ENCODE data around the gene MFAP5.
"Not testable (repeated sequence)": the region's sequence is repeated elsewhere in the genome, so short reads cannot be mapped to it uniquely, and the experiment has no call there.

The MFAP5 gene

DNA sequence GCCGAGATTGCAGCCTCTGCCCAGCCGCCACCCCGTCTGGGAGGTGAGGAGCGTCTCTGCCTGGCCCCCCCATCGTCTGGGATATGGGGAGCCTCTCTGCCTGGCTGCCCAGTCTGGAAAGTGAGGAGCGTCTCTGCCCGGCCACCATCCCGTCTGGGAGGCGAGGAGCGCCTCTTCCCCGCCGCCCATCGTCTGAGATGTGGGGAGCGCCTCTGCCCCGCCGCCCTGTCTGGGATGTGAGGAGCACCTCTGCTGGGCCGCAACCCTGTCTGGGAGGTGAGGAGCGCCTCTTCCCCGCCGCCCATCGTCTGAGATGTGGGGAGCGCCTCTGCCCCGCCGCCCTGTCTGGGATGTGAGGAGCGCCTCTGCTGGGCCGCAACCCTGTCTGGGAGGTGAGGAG, 37.9 kb downstream of the MFAP5 start:
- DNase-seq, result not testable (repeated sequence)

DNA sequence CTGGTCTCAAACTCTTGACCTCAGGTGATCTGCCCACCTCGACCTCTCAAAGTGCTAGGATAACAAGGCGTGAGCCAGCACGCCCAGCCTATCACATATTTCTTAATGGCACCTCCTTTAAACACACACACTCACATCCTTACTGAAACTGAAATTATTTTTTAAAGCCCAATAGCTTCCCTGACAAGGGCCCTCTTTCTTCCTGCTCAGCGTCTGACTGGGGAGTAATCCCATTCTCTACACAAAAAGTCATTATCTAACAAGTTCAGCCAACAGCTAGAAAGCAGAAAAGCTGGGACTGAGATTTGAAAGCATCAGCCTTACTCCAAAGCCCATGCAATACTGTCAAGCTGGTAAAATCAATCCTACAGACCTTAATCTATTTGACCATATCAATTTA, 40.0 kb downstream of the MFAP5 start:
- no peak for DNase-seq

DNA sequence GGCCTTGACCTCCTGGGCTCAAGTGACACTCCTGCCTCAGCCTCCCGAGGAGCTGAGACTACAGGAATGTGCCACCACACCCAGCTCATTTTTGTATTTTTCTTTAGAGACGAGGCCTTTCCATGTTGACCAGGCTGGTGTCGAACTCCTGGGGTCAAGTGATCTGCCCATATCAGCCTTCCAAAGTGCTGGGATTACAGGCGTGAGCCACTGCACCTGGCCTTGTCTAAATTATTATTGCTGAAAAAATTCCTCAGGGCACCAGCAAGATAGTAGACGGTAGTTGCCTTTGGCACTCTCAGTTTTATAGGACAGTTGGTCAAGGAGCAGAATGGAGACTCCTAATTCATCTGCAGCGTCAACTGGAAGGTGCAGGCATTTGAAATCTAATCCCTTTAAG, 47.4 kb downstream of the MFAP5 start:
- DNase-seq, result no peak

DNA sequence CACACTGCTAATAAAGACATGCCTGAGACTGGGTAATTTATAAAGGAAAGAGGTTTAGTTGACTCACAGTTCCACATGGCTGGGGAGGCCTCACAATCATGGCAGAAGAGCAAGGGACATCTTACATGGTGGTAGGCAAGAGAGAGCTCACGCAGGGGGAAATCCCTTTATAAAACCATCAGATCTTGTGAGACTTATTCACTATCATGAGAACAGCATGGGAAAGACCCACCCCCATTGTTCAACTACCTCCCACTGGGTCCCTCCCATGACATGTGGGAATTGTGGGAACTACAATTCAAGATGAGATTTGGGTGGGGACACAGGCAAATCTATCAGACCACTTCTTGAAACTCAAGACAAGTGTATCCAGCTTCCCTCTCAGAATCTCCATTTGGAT, 48.7 kb downstream of the MFAP5 start:
- DNase-seq, result not testable (repeated sequence)

DNA sequence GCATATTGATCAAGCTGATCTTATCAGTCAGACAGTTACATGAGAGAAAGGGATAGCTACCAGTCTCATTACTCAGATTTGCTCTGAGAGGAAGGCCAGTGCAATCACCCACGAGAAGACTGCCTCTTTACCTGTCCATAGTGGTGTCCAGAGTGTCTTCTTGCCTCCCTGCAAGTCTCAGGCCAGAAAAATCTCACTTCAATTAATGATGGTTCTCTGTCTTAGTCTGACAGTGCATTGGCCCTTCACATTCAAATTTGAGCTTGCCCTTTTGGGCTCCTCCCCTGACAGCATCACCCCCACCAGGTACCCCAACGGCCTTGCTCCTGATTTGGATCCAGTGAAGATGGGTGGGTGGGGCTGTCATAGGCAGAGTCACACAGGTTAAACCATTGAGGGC, 50.0 kb downstream of the MFAP5 start, which contains the start of gene AICDA:
AICDA (minus strand) TSS at position 231 of the 400 bp plus-strand sequence; CDS start at position 139, 92 bp downstream.
- no peak for DNase-seq

DNA sequence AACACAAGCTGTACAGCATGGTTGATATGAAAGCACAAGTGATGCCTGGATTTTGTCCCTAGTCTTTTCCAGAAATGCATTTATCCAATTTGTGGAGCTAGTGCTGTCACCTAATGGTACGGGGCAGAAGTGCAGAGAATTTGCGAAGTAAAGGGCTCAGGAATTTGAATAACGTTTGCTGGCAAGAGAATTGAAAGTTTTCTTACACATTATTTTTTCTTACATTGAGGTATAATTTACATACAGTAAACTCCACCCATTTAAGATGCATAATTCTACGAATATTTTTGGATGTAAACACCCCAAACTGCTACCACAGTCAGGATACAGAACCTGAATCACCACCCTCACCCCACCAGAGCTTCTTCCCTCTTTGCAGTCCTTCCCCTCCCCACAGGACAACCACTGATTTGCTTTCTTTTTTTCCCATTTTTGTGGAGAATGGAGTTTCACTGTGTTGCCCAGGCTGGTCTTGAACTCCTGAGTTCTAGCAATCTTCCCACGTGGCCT, 53.5 kb downstream of the MFAP5 start:
- no peak for DNase-seq

DNA sequence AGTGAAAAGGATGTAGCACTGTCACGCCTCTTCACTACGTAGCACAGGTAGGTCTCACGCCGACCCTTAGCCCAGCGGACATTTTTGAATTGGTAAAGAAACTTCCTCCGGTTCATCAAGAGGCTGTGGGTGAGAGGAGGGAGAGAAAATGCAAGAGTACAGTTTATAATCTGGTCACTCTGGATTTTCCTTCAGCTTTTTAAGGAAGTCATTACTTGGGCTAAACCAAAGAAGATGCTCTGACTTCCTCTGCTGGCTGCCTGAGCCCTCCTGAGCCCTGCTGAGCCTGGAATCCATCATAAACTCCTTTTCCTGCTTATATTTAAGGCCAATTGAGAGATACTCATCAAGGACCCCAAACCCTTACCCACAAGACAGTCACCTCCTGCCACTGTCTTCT, 55.7 kb downstream of the MFAP5 start:
- no peak for DNase-seq

DNA sequence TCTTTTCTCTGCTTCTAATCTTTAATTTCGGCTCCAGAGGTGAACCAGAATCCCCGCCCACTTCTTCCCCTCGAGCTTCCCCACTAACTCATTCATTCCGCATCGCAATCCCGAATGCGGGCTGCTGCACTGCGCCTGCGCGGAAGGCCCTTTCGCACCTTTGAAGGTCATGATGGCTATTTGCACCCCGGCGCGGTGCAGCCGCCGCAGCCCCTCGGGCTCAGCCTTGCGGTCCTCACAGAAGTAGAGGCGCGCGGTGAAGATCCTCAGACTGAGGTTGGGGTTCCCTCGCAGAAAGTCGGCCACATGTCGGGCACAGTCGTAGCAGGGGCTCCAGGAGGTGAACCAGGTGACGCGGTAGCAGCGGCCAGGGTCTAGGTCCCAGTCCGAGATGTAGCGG, 57.6 kb downstream of the MFAP5 start:
- no peak for DNase-seq

DNA sequence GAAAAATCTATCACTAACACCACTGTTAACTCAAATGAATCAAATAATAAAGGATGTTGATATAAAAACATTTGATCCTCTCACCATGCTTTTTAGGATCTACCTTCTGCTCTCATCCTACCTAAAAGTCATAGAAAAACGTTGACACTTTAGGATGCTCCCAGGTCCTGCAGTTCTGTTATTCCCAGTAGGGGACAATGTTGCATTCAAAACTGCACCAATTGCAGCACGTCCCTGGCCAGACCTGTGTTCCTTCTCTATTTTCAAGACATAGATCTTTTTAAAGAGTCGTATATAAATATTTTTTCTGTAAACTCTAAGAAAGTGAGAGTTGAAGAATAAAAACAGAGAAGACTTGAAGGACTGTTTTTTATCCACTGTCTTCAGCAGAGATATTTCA, 58.8 kb downstream of the MFAP5 start:
- no peak for DNase-seq

DNA sequence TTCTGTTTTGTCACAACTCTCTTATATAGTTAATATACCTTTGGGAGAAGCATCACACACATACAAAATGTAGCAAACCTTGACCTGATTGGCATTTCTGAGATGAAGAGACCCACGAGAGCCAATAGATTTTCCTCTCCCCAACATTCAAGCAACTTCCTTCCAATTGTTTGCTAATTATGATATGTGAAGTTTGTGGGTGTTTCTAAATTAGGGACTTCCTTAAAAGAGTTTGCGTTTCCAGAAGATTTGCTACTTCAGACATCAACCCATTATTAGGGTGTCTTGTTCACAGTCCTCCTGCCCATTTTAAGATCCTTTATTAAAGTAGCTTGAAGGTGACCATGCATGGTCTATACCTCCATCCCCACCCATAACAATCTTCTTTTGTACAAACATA, 59.3 kb downstream of the MFAP5 start:
- no peak for DNase-seq

DNA sequence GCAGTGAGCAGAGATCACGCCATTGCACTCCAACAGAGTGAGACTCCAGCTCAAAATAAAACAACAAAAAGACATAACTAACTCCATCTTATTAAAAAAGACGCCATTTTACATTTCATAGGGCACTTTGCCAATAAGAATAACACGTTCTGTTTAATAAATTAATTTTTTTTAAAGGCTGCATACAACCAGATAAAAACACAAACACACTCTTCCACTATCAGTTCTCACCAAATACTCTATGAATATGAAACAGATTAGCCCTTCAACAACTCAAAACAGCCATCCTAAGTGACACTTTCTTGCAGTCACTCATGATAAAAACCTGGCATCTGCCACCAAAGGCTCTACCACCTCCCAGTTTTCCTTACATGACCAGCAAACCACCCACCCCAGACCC, 66.1 kb downstream of the MFAP5 start:
- no peak for DNase-seq

All from cerebellar nuclear complex (tissue), 1 donor.